Activated CD4-positive, alpha-beta T cell treated with anti-CD3 and anti-CD28 coated beads for 4 hours (primary cell): ENCODE results near the gene BOLL.
"Not testable (repeated sequence)": the region's sequence is repeated elsewhere in the genome, so short reads cannot be mapped to it uniquely, and the experiment has no call there.

Experiments used
- DNase-seq, 2 donors: peaks; one replicate each; pipeline ENCODE4 v3.0.0-alpha.2; 2020

Gene BOLL

GRCh38 chr2:197705912-197706838 is 78.9 kb downstream of the BOLL start:
- peak in 1 of 2 donors; percentile 8 for DNase-seq

- peak; percentile 88 to 91 for DNase-seq
Observed at GRCh38 chr2:197705121-197705911, 79.8 kb downstream of the BOLL start, which contains the start of gene MARS2. TSS of gene MARS2 (plus strand) at chr2:197705369. CDS start at chr2:197705406, 37 bp downstream.

GRCh38 chr2:197704434-197705120 is 80.5 kb downstream of the BOLL start:
- DNase-seq: no peak

- DNase-seq: no peak
Observed at GRCh38 chr2:197700960-197701359, 84.2 kb downstream of the BOLL start.

GRCh38 chr2:197699724-197700123 is 85.4 kb downstream of the BOLL start:
- DNase-seq: not testable (repeated sequence)

GRCh38 chr2:197696571-197696970 is 88.5 kb downstream of the BOLL start:
- not testable (repeated sequence) for DNase-seq

- not testable (repeated sequence) for DNase-seq
Observed at GRCh38 chr2:197695971-197696370, 89.1 kb downstream of the BOLL start.

GRCh38 chr2:197695206-197695605 is 89.9 kb downstream of the BOLL start:
- not testable (repeated sequence) for DNase-seq

GRCh38 chr2:197677483-197677882 is 107.6 kb downstream of the BOLL start:
- no peak for DNase-seq

GRCh38 chr2:197677056-197677455 is 108.1 kb downstream of the BOLL start:
- no peak for DNase-seq
